HG02759 (cell line): ENCODE measurements around the gene ZNF587B.
"Not testable (repeated sequence)": the region's sequence is repeated elsewhere in the genome, so short reads cannot be mapped to it uniquely, and the experiment has no call there.

Source experiments
- ATAC-seq: cut with Tn5 transposase; IDR thresholded peaks from one replicate; pipeline ENCODE4 v1.9.1; 2021; ENCODE audit warnings: mild to moderate bottlenecking, moderate library complexity; ENCODE audit not compliant: unreplicated experiment

Gene ZNF587B

DNA sequence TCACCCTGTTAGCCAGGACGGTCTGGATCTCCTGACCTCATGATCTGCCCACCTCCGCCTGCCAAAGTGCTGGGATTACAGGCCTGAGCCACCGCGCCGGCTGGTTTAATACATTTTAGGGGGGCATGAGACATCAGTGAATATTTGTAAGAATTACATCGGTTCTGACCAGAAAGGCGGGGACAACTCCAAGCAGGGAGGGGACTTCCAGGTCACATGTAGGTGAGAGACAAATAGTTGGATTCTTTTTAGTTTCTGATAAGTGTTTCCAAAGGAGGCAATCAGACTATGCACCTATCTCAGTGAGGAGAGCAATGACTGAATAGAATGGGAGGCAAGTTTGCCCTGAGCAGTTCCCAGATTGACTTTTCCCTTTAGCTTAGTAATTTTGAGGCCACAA lies 11.7 kb upstream of the ZNF587B start:
- no peak for ATAC-seq

DNA sequence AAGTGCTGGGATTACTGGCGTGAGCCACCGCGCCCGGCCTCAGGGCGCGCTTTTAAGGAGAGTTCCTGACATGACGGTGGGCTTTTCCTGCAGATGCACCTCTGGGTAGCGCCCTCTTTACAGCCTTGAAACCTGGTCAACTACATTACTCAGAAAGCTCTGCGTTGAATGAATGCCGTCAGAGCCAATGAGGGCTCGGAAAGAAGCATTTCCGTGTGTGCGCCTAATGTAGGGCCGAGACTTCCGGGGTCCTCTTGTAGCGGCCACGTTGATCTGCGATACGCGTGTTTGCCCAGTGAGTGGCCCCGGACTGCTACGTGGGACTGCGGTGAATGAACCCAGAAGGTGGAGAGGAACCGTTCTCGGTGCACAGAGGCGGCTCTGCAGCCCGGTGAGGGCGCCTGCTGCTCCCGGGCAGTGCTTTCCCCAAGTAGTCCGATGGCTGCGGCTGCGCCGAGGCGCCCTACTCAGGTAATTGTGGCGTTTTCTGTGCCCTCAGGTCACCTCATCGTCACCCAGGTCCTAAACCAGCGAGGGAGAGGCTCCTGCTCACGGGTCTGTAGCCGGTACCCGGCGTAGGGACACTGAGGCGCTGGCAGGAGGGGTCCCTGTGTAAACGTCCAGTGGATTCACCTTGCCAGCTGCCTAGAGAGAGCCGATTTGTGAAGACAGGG lies 10.5 kb upstream of the ZNF587B start:
- peak; percentile 86 for ATAC-seq

DNA sequence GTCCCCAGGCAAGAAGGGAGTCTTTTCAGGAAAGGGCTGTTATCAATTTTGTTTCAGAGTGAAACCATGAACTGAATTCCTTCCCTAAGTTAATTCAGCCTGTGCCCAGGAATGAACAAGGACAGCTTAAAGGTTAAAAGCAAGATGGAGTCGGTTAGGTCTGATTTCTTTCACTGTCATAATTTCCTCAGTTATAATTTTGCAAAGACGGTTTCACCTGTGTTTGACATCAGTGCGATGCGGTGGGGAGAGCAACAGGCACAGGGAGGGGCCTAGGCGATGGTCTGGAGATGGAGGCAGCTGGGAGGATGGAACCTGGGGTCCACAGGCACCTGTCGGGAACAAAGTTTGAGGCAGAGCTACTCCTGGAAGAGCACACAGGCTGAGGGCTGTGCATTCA lies 9.5 kb upstream of the ZNF587B start:
- no peak for ATAC-seq

DNA sequence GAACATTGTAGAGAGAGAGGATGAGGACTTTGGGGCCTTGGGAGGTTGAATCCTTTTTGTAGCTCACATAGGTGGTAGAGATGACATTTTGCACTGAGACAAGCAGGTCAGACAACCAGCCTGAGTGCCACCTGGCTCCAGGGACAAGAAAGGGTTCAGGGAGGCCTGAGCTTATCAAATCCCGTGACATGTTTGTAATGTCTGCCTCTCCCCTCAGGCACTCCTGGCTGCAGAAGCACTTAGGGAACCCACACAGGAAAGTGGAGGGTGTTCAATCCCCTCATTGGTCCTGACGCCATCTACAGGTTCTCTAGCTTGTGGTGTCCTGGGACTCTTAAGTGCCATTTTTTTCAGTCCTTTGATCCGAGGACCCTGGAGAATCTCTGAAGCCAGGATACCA lies 9.0 kb upstream of the ZNF587B start:
- ATAC-seq, result not testable (repeated sequence)

DNA sequence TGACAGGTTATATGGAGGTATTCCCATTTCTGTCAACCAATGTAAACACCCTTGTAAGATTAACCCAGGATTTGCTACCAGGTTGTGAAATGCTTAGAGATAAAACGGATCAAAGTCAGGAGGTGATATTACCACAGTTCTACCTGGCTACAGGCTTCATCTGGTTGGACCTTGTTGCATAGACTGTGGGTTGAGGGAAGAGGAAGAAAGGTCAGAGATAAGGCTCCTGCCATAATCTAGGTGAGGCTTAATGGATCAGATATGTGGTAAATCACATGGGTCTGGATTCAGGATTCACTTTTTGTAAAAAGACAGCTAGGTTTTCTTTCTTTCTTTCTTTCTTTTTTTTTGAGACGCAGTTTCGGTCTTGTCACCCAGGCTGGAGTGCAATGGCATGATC lies 8.6 kb upstream of the ZNF587B start:
- not testable (repeated sequence) for ATAC-seq

DNA sequence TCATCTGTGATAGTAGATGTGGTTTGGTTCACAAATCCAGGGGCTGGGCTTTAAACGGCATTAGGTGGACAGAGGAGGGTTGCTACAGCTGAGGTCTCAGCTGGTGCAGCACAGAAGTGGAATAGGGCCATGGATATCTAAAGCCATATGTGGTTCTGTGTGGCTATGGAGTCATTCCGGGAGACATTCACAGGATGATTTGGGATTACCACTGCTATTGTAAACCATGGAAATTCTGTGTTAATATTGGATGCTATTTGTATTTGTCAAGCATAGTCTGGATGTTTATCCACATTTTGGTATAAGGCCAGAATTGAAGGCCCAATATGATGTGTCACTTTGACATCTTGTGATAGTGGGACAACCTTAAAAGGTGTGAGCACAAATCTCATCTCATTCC lies 6.9 kb upstream of the ZNF587B start:
- ATAC-seq, result not testable (repeated sequence)

- ATAC-seq, result not testable (repeated sequence)
Measured at GRCh38 chr19:57823608-57824007, 6.5 kb upstream of the ZNF587B start.

GRCh38 chr19:57825511-57825910 lies 4.6 kb upstream of the ZNF587B start:
- no peak for ATAC-seq

GRCh38 chr19:57829316-57829715 lies 783 bp upstream of the ZNF587B start:
- ATAC-seq, result no peak

DNA sequence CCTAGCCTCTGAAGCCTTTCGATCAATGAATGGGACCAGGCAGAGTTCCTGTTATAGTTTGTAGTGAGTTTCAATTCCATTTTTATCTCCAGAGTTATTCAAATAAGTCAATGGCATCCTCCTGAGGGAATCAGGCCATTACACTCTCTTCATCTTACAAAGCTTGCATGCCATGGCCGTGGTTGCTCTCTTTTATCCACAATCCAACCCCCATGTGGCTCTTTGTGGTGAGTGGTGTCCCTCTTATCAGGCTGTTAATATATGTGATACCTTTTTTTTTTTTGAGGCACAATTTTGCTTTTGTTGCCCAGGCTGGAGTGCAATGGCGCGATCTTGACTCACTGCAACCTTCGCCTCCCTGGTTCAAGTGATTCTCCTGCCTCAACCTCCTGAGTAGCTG lies 6.9 kb downstream of the ZNF587B start:
- not testable (repeated sequence) for ATAC-seq

- not testable (repeated sequence) for ATAC-seq
Measured at GRCh38 chr19:57838622-57839191, 8.6 kb downstream of the ZNF587B start.

DNA sequence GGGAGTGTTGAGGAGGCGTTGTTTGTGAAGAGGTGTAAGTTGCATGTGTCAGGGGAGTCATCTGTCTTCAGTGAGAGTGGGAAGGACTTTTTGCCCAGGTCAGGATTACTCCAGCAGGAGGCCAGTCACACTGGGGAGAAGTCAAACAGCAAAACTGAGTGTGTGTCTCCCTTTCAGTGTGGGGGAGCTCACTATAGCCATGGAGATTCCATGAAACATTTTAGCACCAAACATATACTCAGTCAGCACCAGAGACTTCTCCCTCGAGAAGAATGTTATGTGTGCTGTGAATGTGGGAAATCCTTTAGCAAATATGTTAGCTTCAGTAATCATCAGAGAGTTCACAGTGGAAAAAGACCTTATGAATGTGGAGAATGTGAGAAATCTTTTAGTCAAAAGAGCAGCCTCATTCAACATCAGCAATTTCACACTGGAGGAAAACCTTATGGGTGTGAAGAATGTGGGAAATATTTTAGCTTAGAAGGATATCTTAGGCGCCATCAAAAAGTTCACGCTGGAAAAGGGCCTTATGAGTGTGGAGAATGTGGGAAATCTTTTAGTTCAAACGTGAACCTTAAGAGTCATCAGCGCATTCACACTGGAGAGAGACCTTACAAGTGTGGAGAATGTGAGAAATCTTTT lies 11.1 kb downstream of the ZNF587B start:
- no peak for ATAC-seq

GRCh38 chr19:57847164-57847563 lies 17.1 kb downstream of the ZNF587B start:
- ATAC-seq, result not testable (repeated sequence)

DNA sequence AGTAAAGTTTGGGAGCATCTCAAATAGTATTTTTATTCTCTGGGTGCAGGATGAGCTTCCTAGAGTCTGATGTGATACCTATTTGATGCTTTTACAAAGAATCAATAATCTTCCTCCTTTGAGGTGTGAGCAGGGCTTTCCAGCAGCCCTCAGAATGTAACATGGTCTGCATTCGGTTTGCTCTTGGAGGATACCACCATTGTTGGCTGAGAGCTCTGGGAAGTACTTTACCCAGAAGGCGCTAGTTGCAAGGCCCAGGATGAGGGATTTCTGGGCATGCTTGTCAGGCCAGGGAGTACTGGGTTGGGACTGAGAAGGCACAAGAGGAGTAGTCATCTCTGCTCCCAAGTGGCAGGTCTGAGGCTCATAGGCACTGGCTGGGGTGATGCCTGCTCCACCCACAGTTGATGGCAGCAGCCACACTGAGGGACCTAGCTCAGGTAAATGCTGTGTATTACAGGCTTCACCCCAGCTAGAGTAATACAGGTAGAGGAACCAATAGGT lies 19.1 kb downstream of the ZNF587B start:
- ATAC-seq, result peak; percentile 33

GRCh38 chr19:57849666-57850473 lies 19.8 kb downstream of the ZNF587B start, which contains the start of gene ZNF587:
Gene ZNF587, plus strand, starts transcription at chr19:57849859. Its CDS starts 180 bp downstream, at chr19:57850039.
- peak; percentile 97 for ATAC-seq

DNA sequence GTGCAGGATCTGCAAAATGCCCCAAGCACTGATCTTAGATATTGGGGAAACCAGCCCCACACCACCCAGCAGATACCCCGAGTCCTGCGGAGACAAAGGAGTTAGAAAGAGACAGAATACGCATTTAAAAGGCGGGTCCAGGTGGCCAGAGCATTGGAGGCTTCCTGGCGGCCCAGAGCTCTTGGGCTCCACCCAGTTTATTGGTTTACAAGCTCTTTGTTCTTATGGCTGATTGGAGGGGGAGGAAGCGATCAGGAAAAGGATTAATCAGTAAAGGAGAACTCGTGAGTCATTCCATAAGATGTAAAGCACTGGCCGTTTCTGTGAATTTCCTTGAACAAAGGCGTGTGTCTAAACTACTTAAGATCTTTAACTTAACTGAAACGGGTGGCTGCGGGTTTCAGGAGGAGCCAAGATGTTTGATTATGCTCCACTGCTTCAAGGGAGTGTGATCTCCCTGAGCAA lies 20.5 kb downstream of the ZNF587B start:
- ATAC-seq, result no peak

GRCh38 chr19:57851812-57852603 lies 21.9 kb downstream of the ZNF587B start:
- not testable (repeated sequence) for ATAC-seq

- not testable (repeated sequence) for ATAC-seq
Measured at GRCh38 chr19:57854117-57854516, 24.0 kb downstream of the ZNF587B start.

DNA sequence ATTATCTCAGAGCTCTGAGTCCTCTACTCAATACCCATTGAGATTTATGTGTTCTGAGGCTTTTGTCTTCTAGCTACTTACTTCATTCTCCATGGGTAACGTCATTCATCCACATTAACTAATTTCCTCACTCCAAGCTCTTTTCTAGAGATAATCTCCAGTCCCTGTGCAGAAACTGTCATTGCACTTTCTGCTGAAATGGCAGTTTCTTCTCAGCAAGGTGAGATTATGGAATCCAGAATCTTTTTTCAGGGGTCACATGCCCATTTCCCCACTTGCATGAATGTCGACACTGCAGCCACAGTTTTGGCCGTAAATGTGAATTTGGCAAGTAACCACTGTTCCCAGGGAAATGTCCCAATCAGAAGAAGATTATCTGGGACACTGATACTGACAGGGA lies 32.3 kb downstream of the ZNF587B start:
- ATAC-seq, result not testable (repeated sequence)

GRCh38 chr19:57867868-57868492 lies 37.9 kb downstream of the ZNF587B start:
- ATAC-seq, result no peak
